Common myeloid progenitor, CD34-positive (primary cell): ENCODE measurements around the gene CCL27.

Experiments used
- CTCF ChIA-PET: fragments of 350-600 bp; sonication (Branson Sonifier 250); formaldehyde crosslinking; loops from one replicate; lab custom pipeline; 2021; ENCODE audit warnings: antibody characterized with exemption; lab: Charles Lee
- POLR2A ChIA-PET: fragments of 350-600 bp; sonication (Branson Sonifier 250); formaldehyde crosslinking; loops from one replicate; lab custom pipeline; 2021; ENCODE audit warnings: antibody characterized with exemption; lab: Charles Lee
- DNase-seq, 3 donors: peaks; one replicate each; pipeline versions ENCODE4 v3.0.0 to v3.0.0-alpha.2; 2013
- H3K27ac ChIP-seq, 2 experiments: 1 replicate in 1 of 2; 2 replicates in 1 of 2; pipeline ENCODE4 v1.7.0; 2013; ENCODE audit warnings: inconsistent platforms in 2 of 2, low read length in 2 of 2, mild to moderate bottlenecking in 2 of 2, low read depth in 1 of 2, moderate library complexity in 1 of 2; ENCODE audit not compliant: severe bottlenecking in 2 of 2, insufficient read depth in 1 of 2, poor library complexity in 1 of 2
- H3K27me3 ChIP-seq, 5 experiments: replicated peaks in 2 of 5; 1 replicate in 3 of 5; 2 replicates in 2 of 5; pipeline versions ENCODE4 v1.6.1 to v1.7.0; 2013; ENCODE audit warnings: low read length in 4 of 5, mild to moderate bottlenecking in 2 of 5, moderate library complexity in 2 of 5, inconsistent platforms in 1 of 5; ENCODE audit not compliant: insufficient read depth in 5 of 5, control insufficient read depth in 4 of 5
- H3K36me3 ChIP-seq, 4 experiments: 1 replicate in 2 of 4; 2 replicates in 2 of 4; pipeline versions ENCODE4 v1.6.1 to v1.7.0; 2013; ENCODE audit warnings: low read length in 3 of 4, control low read depth in 1 of 4, mild to moderate bottlenecking in 1 of 4; ENCODE audit not compliant: control insufficient read depth in 4 of 4, insufficient read depth in 4 of 4
- H3K4me1 ChIP-seq, 4 experiments: 1 replicate in 3 of 4; 2 replicates in 1 of 4; pipeline versions ENCODE4 v1.6.1 to v1.7.1; 2013; ENCODE audit warnings: low read length in 3 of 4, mild to moderate bottlenecking in 3 of 4, control low read depth in 1 of 4, inconsistent platforms in 1 of 4, moderate library complexity in 1 of 4; ENCODE audit not compliant: control insufficient read depth in 4 of 4, insufficient read depth in 4 of 4; ENCODE audit errors: control extremely low read depth in 1 of 4
- H3K4me3 ChIP-seq, 7 experiments: 1 replicate in 4 of 7; 2 replicates in 3 of 7; pipeline versions ENCODE4 v1.5.1 to v1.7.0; 2013; ENCODE audit warnings: mild to moderate bottlenecking in 7 of 7, low read length in 6 of 7, moderate library complexity in 6 of 7, inconsistent platforms in 2 of 7, low read depth in 2 of 7, control low read depth in 1 of 7; ENCODE audit not compliant: insufficient read depth in 4 of 7, control insufficient read depth in 1 of 7; ENCODE audit errors: extremely low read depth in 1 of 7
- H3K9me3 ChIP-seq, 5 experiments: 1 replicate in 4 of 5; 2 replicates in 1 of 5; pipeline versions ENCODE4 v1.6.1 to v1.7.1; 2013; ENCODE audit warnings: low read length in 4 of 5, mild to moderate bottlenecking in 2 of 5, inconsistent platforms in 1 of 5, low read depth in 1 of 5, moderate library complexity in 1 of 5; ENCODE audit not compliant: control insufficient read depth in 4 of 5, insufficient read depth in 2 of 5; ENCODE audit errors: control extremely low read depth in 1 of 5
- whole genome bisulfite sequencing: methylation state at CpG from one replicate; pipeline ENCODE4 v1.1.5; 2013; ENCODE audit not compliant: insufficient coverage; 5-methylcytosine and 5-hydroxymethylcytosine counted together

The CCL27 gene

DNA sequence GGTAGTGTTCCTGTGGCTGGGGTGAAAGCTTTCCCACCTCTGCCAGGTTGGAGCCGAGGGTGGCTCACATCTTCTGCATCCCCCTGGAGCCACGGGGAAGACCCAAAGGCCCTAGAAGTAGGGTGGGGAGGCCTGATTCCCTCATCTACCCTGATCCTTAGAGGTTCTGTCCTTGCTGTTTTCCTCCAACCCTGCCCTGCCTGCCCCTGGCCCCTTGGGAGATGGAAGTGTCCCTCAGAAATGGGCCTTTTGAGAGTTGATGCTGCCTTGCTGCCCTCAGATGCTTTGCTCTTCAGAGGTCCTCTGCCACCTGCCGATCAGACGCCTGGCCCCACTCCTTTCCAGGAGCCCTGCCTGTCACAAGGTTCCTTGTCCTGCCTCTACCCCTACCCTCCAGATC, 22.4 kb upstream of the CCL27 start:
- ChIA-PET CTCF (interaction anchor here (1.6 to 8.5 kb wide), 4 partner anchors 10 to 18 kb away, joined by 6 to 63 read pairs (median 18); no protein-coding TSS in a partner anchor), POLR2A (interaction anchor here (0.6 kb wide), 1 partner anchor 596 kb away, joined by 3 read pairs; no protein-coding TSS in a partner anchor)
- Histone ChIP-seq H3K27me3 (peaks cover 0 to 2% (median 0%) of the 10 kb centered on the region in 5 experiments), H3K4me3 (no peak overlapping the region), H3K4me1 (peaks cover 0 to 8% (median 0%) of the 10 kb centered on the region in 4 experiments), H3K9me3 (no peaks in the 10 kb centered on the region), H3K27ac (no peak overlapping the region), H3K36me3 (no peaks in the 10 kb centered on the region)
- no peak for DNase-seq
- 100% methylated on average over 3 of the region's 4 CpGs for WGBS

DNA sequence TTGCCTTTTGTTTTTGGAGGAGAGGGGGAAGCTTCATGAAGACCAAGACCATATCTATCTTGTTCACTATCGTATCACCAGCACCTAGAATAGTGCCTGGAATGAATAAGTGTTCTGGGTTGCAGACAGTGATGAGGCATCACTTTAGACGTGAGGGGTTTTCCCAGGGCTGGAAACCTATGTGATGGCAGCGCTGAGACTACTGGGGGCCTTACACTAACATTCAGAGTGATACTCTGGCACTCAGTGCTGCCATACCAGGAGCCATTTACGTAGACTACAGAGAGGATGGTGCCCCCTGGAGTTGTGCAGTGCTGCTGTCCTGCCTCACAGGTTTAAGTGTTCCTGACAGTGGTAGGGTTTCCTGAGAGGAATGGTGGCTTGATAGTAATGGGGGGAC, 21.7 kb upstream of the CCL27 start:
- no peak overlapping the region for H3K4me3 ChIP-seq
- no peak overlapping the region for H3K27ac ChIP-seq
- ChIA-PET CTCF (interaction anchor here (1.5 kb wide), 1 partner anchor 19 kb away, joined by 11 read pairs; no protein-coding TSS in a partner anchor), POLR2A (no interaction called here)
- no peak for DNase-seq
- no peaks in the 10 kb centered on the region for H3K36me3 ChIP-seq
- WGBS, result 100% methylated on average over 3 of the region's 4 CpGs
- peaks cover 0 to 8% (median 0%) of the 10 kb centered on the region in 4 experiments for H3K4me1 ChIP-seq
- peaks cover 0 to 2% (median 0%) of the 10 kb centered on the region in 5 experiments for H3K27me3 ChIP-seq
- H3K9me3 ChIP-seq, result no peaks in the 10 kb centered on the region

DNA sequence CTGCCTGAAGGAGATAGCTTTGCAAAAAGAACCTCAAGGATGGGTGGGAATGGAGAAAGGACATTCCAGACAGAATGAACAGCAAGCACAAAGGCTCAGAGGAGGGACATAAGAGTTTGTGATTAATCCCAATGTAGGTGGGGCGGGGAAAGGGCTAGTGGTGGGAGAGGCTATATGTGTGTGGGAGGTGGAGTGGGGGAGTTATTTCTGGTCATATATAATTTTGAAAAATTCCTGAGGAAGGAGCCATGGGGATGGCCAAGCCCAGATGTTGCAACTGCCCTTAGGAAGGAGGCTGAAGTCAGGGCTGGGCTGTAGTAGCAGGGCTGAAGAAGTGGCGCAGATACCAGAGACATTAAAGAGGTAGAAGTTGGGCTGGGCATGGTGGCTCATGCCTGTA, 13.4 kb upstream of the CCL27 start:
- WGBS, result 100% methylated on average over 2 of the region's 2 CpGs
- H3K27ac ChIP-seq, result no peak overlapping the region
- H3K36me3 ChIP-seq, result no peaks in the 10 kb centered on the region
- H3K4me1 ChIP-seq, result no peaks in the 10 kb centered on the region
- H3K9me3 ChIP-seq, result no peaks in the 10 kb centered on the region
- DNase-seq, result no peak
- no peak overlapping the region for H3K4me3 ChIP-seq
- CTCF ChIA-PET, result interaction anchor here (0.7 to 11.3 kb wide), 9 partner anchors 9 to 224 kb away, joined by 3 to 220 read pairs (median 7); partner anchors contain the start of gene CCL19
- H3K27me3 ChIP-seq, result no peaks in the 10 kb centered on the region
- POLR2A ChIA-PET, result no interaction called here

DNA sequence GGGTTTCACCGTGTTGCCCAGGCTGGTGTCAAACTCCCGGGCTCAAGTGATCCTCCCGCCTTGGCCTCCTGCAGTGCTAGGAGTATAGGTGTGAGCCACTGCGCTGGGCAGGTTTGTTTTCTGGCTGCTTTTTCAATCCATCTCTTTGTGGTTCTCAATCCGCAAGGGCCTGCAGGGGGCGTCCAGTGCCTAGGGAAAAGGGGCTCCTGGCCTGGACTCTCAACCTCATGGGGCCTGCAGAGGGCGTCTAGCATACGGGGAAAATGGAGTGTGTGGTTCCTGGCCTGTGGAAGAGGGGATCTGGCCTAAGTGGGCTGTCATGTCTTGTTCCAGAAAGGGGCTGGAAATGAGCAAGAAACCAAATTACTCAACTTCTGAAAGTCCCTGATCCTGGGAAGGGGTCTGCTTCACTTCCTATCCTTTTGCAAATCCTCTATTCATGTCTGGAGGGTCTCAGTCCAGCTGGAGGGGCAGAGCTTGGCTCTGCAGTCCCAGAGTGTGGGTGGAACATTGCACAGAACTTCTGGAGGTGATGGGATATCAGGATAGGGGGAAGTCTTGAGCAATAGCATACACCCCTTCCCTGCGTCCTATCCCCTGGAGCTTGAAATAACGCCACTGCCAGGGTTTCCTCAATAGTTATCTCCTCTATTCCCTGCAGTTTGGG, 12.7 kb upstream of the CCL27 start:
- WGBS, result 4% methylated on average over 8 of the region's 10 CpGs
- POLR2A ChIA-PET, result interaction anchor here (1.3 kb wide), 1 partner anchor 27 kb away, joined by 3 read pairs; no protein-coding TSS in a partner anchor
- no peaks in the 10 kb centered on the region for H3K4me1 ChIP-seq
- no peak overlapping the region for H3K27ac ChIP-seq
- DNase-seq, result peak; percentile 85 to 90 (median 85)
- no peaks in the 10 kb centered on the region for H3K27me3 ChIP-seq
- CTCF ChIA-PET, result interaction anchor here (0.7 to 11.3 kb wide), 14 partner anchors 9 to 224 kb away, joined by 3 to 220 read pairs (median 4); partner anchors contain the start of genes CCL19 and GALT
- no peaks in the 10 kb centered on the region for H3K36me3 ChIP-seq
- H3K4me3 ChIP-seq, result no peak overlapping the region
- H3K9me3 ChIP-seq, result peaks cover 0 to 7% (median under 1%) of the 10 kb centered on the region in 5 experiments

DNA sequence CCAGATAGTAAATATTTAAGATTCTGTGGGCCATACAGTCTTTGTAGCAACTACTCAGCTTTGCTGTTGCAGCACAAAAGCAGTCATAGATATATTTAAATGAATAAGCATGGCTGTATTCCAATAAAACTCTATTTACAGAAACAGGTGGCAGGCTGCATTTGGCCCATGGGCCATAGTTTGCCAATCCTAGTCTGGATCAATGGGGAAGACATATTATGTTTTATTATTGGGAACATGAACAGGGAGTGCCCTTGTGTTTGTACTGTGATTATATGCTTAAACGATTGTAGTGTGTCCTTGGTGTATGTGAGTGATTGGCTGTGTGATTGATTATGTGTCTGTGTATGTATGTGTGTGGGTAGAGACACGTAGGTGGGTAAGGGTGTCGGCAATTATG, 12.0 kb upstream of the CCL27 start:
- WGBS, result 93% methylated on average over 2 of the region's 3 CpGs
- no peaks in the 10 kb centered on the region for H3K4me1 ChIP-seq
- POLR2A ChIA-PET, result interaction anchor here (1.3 kb wide), 1 partner anchor 28 kb away, joined by 3 read pairs; no protein-coding TSS in a partner anchor
- H3K4me3 ChIP-seq, result no peak overlapping the region
- no peaks in the 10 kb centered on the region for H3K27me3 ChIP-seq
- H3K9me3 ChIP-seq, result peaks cover 0 to 14% (median 7%) of the 10 kb centered on the region in 5 experiments
- CTCF ChIA-PET, result interaction anchor here (0.7 to 11.3 kb wide), 9 partner anchors 12 to 41 kb away, joined by 3 to 220 read pairs (median 4); partner anchors contain the start of genes CCL19 and GALT
- no peak for DNase-seq
- peaks cover 0 to 3% (median 2%) of the 10 kb centered on the region in 4 experiments for H3K36me3 ChIP-seq
- no peak overlapping the region for H3K27ac ChIP-seq

DNA sequence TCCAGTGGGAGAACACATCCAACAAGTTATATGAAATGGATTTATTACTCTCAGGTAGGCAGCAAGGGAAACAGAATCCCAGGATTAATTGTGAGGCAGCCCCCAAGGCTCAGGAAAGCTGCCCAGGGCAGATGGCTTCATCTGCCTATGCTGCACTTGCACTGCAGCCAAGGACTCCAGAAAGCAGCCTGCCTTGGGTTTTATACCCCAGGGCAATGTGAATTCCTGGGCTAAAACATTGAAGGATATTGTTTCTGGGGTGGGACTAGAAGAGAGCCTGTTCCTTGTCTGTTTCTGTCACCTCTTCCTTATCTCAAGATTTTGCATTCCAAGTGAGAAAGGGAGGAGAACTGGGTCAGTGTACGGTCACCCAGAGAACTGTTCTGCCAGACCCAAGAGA, 8.8 kb upstream of the CCL27 start:
- DNase-seq, result no peak
- CTCF ChIA-PET, result interaction anchor here (1.3 to 11.3 kb wide), 5 partner anchors 8 to 30 kb away, joined by 3 to 220 read pairs (median 5); no protein-coding TSS in a partner anchor

More for the DNA sequence above, 8.8 kb upstream of the CCL27 start:
- no CpG with 5 or more reads among the region's 1 CpG for WGBS
- Histone ChIP-seq H3K4me1 (peaks cover 0 to 1% (median under 1%) of the 10 kb centered on the region in 4 experiments), H3K4me3 (no peak overlapping the region), H3K27me3 (no peaks in the 10 kb centered on the region), H3K9me3 (peaks cover 0 to 19% (median 8%) of the 10 kb centered on the region in 5 experiments), H3K36me3 (peaks cover 0 to 13% (median 3%) of the 10 kb centered on the region in 4 experiments), H3K27ac (no peak overlapping the region)
- POLR2A ChIA-PET, result no interaction called here
